GM18858 (cell line): Measurements from ENCODE around the gene MRPS9.

Experiments
- ATAC-seq: cut with Tn5 transposase; IDR thresholded peaks from one replicate; pipeline ENCODE4 v1.9.1; 2021; ENCODE audit not compliant: unreplicated experiment

The MRPS9 gene

GRCh38 chr2:105149272-105149671 is 111.4 kb downstream of the MRPS9 start:
- ATAC-seq: no peak
